HepG2 (cell line): Measurements from ENCODE around the gene DPP7. TPM values are rescaled to one million over a fixed set of nuclear protein-coding genes. Genes with fewer than 3 reads are reported as not detected.

Experiments
- ATAC-seq: fragments of 200-7000 bp; cut with Tn5 transposase; 3 replicates; pipeline ENCODE4 v1.9.1; 2020; ENCODE audit warnings: mild to moderate bottlenecking, moderate library complexity
- BruUV-seq: library from RNA; stranded (reverse); fragments of 400-500 nt; replicated peaks from 2 replicates; lab custom pipeline; 2021; lab: Mats Ljungman, UMichigan
- CTCF ChIA-PET: fragments of 300-600 bp; formaldehyde crosslinking; extraction: SDS; loops from one replicate; lab custom pipeline; 2021; ENCODE audit warnings: low total read pairs, inconsistent platforms, low intra/inter-chr PET ratio; lab: Yijun Ruan, JAX
- POLR2A ChIA-PET: fragments of 350-600 bp; sonication (Branson Sonifier 250); formaldehyde crosslinking; loops from one replicate; lab custom pipeline; 2020; ENCODE audit warnings: antibody characterized with exemption, inconsistent platforms; lab: Yijun Ruan, JAX
- DNase-seq: peaks from one replicate; pipeline ENCODE4 v3.0.0-alpha.2; 2015; ENCODE audit warnings: low spot score
- FAIRE-seq: peaks from 3 replicates; lab custom pipeline; 2011; peaks lifted over from hg19 to GRCh38; lab: Jason Lieb, UNC
- H2AFZ ChIP-seq: one replicate; pipeline ENCODE4 v1.6.1; 2011; ENCODE audit warnings: low read length, inconsistent platforms
- H3K27ac ChIP-seq: fragments of 300-600 bp; 3 replicates; pipeline ENCODE4 v1.8.0; 2011; ENCODE audit warnings: mixed run types, mild to moderate bottlenecking, mixed read lengths, low read length, inconsistent platforms; ENCODE audit not compliant: insufficient read depth; ENCODE audit errors: extremely low read length
- H3K27me3 ChIP-seq, 2 experiments: fragments of 200-600 bp in 1 of 2; 2 replicates in 1 of 2; 3 replicates in 1 of 2; pipeline versions ENCODE4 v1.6.0 to v1.8.0; 2011; ENCODE audit warnings: low read length in 2 of 2, mild to moderate bottlenecking in 2 of 2, moderate library complexity in 2 of 2, inconsistent platforms in 1 of 2; ENCODE audit not compliant: insufficient read depth in 2 of 2, control insufficient read depth in 1 of 2
- H3K36me3 ChIP-seq, 2 experiments: fragments of 200-600 bp in 1 of 2; replicated peaks in 1 of 2; 2 replicates in 1 of 2; 3 replicates in 1 of 2; pipeline versions ENCODE4 v1.5.1 to v1.8.0; 2011; ENCODE audit warnings: low read length in 2 of 2, inconsistent platforms in 1 of 2; ENCODE audit not compliant: insufficient read depth in 2 of 2, control insufficient read depth in 1 of 2
- H3K4me1 ChIP-seq: 2 replicates; pipeline ENCODE4 v1.5.1; 2012; ENCODE audit warnings: low read length, inconsistent platforms; ENCODE audit not compliant: insufficient read depth
- H3K4me2 ChIP-seq: 2 replicates; pipeline ENCODE4 v1.6.0; 2011; ENCODE audit warnings: low read depth, low read length, inconsistent platforms
- H3K4me3 ChIP-seq, 3 experiments: fragments of 200-600 bp in 1 of 3; sonication (generic), shearing (Covaris generic) in 1 of 3; replicated peaks in 1 of 3; 2 replicates each; pipeline ENCODE4 v1.5.1; 2011 to 2016; ENCODE audit warnings: low read length in 3 of 3, inconsistent platforms in 2 of 3, low read depth in 2 of 3, mild to moderate bottlenecking in 2 of 3, control low read depth in 1 of 3, mixed read lengths in 1 of 3; ENCODE audit not compliant: insufficient read depth in 1 of 3
- H3K79me2 ChIP-seq: one replicate; pipeline ENCODE4 v1.6.1; 2011; ENCODE audit warnings: low read length, inconsistent platforms; ENCODE audit not compliant: insufficient read depth
- H3K9ac ChIP-seq: 2 replicates; pipeline ENCODE4 v1.6.0; 2011; ENCODE audit warnings: mild to moderate bottlenecking, low read depth, low read length, inconsistent platforms; ENCODE audit not compliant: insufficient read depth
- H3K9me3 ChIP-seq: 2 replicates; pipeline ENCODE4 v1.5.1; 2012; ENCODE audit warnings: mild to moderate bottlenecking, low read length
- H4K20me1 ChIP-seq: 2 replicates; pipeline ENCODE4 v1.6.0; 2011; ENCODE audit warnings: inconsistent platforms, mild to moderate bottlenecking, low read length, moderate library complexity; ENCODE audit not compliant: insufficient read depth
- CBX2 ChIP-seq, 2 experiments: fragments of 200-600 bp in 1 of 2; sonication (generic); formaldehyde crosslinking in 1 of 2; IDR thresholded peaks; 2 replicates each; pipeline versions ENCODE4 v1.7.0 to v1.8.1; 2018 to 2022; ENCODE audit warnings: low read depth in 2 of 2, low read length in 1 of 2, mild to moderate bottlenecking in 1 of 2, missing genetic modification reagents in 1 of 2
- CENPT ChIP-seq: sonication (generic); formaldehyde crosslinking; IDR thresholded peaks from 2 replicates; pipeline ENCODE4 v1.8.0; 2022; ENCODE audit warnings: low read depth, mild to moderate bottlenecking, moderate library complexity, missing genetic modification reagents
- CREB3 ChIP-seq: sonication (generic); formaldehyde crosslinking; IDR thresholded peaks from 2 replicates; pipeline ENCODE4 v1.5.0; 2020; ENCODE audit warnings: missing genetic modification reagents
- JUND ChIP-seq: sonication (generic); formaldehyde crosslinking; IDR thresholded peaks from 2 replicates; pipeline ENCODE4 v1.8.0; 2022; ENCODE audit warnings: mild to moderate bottlenecking, missing genetic modification reagents
- MXD1 ChIP-seq: sonication (generic); formaldehyde crosslinking; IDR thresholded peaks from 2 replicates; pipeline ENCODE4 v1.4.0; 2020; ENCODE audit warnings: mild to moderate bottlenecking, missing genetic modification reagents
- RBFOX2 ChIP-seq: fragments of 200-400 bp; formaldehyde crosslinking; IDR thresholded peaks from 2 replicates; pipeline ENCODE4 v1.6.1; 2017; ENCODE audit warnings: low read depth, mild to moderate bottlenecking, low read length
- SRSF1 ChIP-seq: fragments of 200-400 bp; formaldehyde crosslinking; optimal IDR thresholded peaks from 2 replicates; pipeline ENCODE3; 2017; ENCODE audit warnings: mild to moderate bottlenecking, low read depth, low read length, moderate library complexity
- STAT6 ChIP-seq: sonication (generic); formaldehyde crosslinking; IDR thresholded peaks from 2 replicates; pipeline ENCODE4 v1.4.0; 2020; ENCODE audit warnings: missing genetic modification reagents, mild to moderate bottlenecking, borderline replicate concordance
- ZNF644 ChIP-seq: IDR thresholded peaks from 2 replicates; pipeline ENCODE4 v1.6.1; 2016; ENCODE audit warnings: low read depth
- ZNF660 ChIP-seq: sonication (generic); formaldehyde crosslinking; IDR thresholded peaks from 2 replicates; pipeline ENCODE4 v1.5.1; 2020; ENCODE audit warnings: mild to moderate bottlenecking, low read depth, missing genetic modification reagents, borderline replicate concordance
- ZNF816 ChIP-seq: sonication (generic); formaldehyde crosslinking; IDR thresholded peaks from 2 replicates; pipeline ENCODE4 v1.8.0; 2022; ENCODE audit warnings: missing genetic modification reagents, mild to moderate bottlenecking, borderline replicate concordance
- ZNF891 ChIP-seq: sonication (generic); formaldehyde crosslinking; IDR thresholded peaks from 2 replicates; pipeline ENCODE4 v1.5.0; 2020; ENCODE audit warnings: mild to moderate bottlenecking, missing genetic modification reagents
- WGBS: methylation state at CpG from one replicate; pipeline ENCODE4 v1.1.6; 2017; ENCODE audit warnings: low lambda C conversion rate; 5-methylcytosine and 5-hydroxymethylcytosine counted together
- in situ Hi-C: cut with HindIII; loops from 2 replicates; pipeline ENCODE4 v1.10.0; 2017; ENCODE audit warnings: low pct_unique_long_range_greater_than_20kb; ENCODE audit not compliant: extremely low pct_ligation_motif_present
- intact Hi-C: fragments of 100-400 bp; cut with micrococcal nuclease; formaldehyde crosslinking; loops from one replicate; pipeline ENCODE4 v1.10.0; 2022; ENCODE audit not compliant: unreplicated experiment
- polyA plus RNA-seq, 8 experiments: library from polyadenylated mRNA; depleted of rRNA in 3 of 8; stranded (reverse) in 7 of 8; unstranded in 1 of 8; fragments of >200 nt; fragmentation: Illumina TruSeq in 4 of 8; extraction: Trizol in 4 of 8; gene quantifications; 2 replicates each; pipeline versions ENCODE4 v1.2.1 to v1.2.3, GENCODE V29; 2011 to 2016; ENCODE audit warnings: low read depth in 4 of 8, missing spikeins in 1 of 8, mixed read lengths in 1 of 8; ENCODE audit not compliant: insufficient read depth in 1 of 8
- total RNA-seq, 5 experiments: library from RNA; depleted of rRNA; stranded (reverse); fragments of >200 nt; fragmentation: Illumina TruSeq; extraction: Trizol; gene quantifications; 2 replicates each; pipeline ENCODE4 v1.2.3, GENCODE V29; 2016; ENCODE audit warnings: low read depth in 1 of 5

The DPP7 gene
- total and polyA plus RNA-seq, 2 of the 13 experiments (the other 11 are each of a cell fraction or from before 2014, with no cell fraction given) = 1.2 to 4.5 TPM

GRCh38 chr9:137108608-137109249 is 5.8 kb downstream of the DPP7 start:
- POLR2A ChIA-PET = interaction anchor here (0.9 kb wide), 1 partner anchor 10 kb away, joined by 3 read pairs; no protein-coding TSS in a partner anchor
- no peaks in the 10 kb centered on the region for H3K27me3 ChIP-seq
- no peaks in the 10 kb centered on the region for H4K20me1 ChIP-seq
- in situ Hi-C loops = no loop called here
- FAIRE-seq = no peak
- H2AFZ ChIP-seq = no peak overlapping the region
- TF ChIP-seq JUND (CRISPR knock-in tag) (no peak), CBX2 (IDR thresholded peaks at IDR 0.05; ENCODE audit: low read depth, low read length) (no peak), CBX2 (CRISPR knock-in tag; IDR thresholded peaks at IDR 0.05; ENCODE audit: low read depth) (no peak), RBFOX2 (no peak), CREB3 (no peak), ZNF644 (CRISPR knock-in tag) (no peak), STAT6 (CRISPR knock-in tag) (no peak), ZNF891 (no peak), MXD1 (CRISPR knock-in tag) (no peak), ZNF660 (CRISPR knock-in tag) (no peak), SRSF1 (no peak), CENPT (CRISPR knock-in tag) (no peak), ZNF816 (CRISPR knock-in tag) (no peak)
- no TSS peak for BruUV-seq
- H3K27ac ChIP-seq = no peak overlapping the region
- no peak for ATAC-seq
- no peaks in the 10 kb centered on the region for H3K79me2 ChIP-seq
- no peak overlapping the region for H3K9ac ChIP-seq
- intact Hi-C loops = no loop called here
- peaks cover 13 to 23% of the 10 kb centered on the region in 2 experiments for H3K36me3 ChIP-seq
- H3K9me3 ChIP-seq = no peaks in the 10 kb centered on the region
- CTCF ChIA-PET = no interaction called here
- WGBS = 96% methylated on average over 22 of the region's 29 CpGs
- no peak overlapping the region for H3K4me3 ChIP-seq
- no peak overlapping the region for H3K4me2 ChIP-seq
- peaks cover 37% of the 10 kb centered on the region for H3K4me1 ChIP-seq
- no peak for DNase-seq
